DMS53 (cell line): Measurements from ENCODE around the gene TFB1M.

Source experiments
- DNase-seq: peaks from one replicate; lab custom pipeline; 2025; lab: John Stamatoyannopoulos, UW

Gene TFB1M

DNA sequence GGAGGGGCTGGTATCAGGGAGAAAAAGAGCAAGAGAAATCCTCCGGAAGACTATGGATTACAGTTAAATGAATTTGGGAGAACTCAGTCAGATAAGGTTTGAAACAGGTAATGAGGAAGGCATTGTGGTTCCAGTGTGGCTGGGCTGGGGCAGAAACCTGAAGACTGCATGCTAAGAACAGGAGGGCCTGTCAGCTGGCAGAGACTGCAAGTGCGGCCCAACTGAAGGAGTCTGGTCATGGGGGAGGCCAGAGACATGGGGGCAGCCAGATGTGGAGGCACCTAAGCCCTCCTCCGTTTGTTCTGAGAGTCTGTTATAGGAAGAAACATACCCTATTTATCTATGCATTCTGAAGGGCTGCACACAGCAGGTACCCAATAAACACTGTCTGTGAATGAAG lies 16.6 kb downstream of the TFB1M start:
- DNase-seq = no peak

DNA sequence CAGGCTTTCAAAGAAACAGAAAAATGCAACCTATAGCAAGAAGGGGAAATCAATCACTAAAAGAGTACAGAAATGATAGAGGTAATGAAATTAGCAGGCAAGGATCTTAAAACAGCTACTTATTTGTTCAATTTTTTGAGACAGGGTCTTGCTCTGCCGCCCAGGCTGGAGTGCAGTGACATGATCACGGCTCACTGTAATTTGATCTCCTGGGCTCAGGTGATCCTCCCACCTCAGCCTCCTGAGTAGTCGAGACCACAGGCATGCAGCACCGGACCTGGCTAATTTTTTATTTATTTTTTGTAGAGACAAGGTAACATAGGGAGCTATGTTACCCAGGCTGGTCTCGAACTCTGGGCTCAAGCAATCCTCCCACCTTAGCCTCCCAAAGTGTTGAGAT lies 21.6 kb downstream of the TFB1M start:
- no peak for DNase-seq

DNA sequence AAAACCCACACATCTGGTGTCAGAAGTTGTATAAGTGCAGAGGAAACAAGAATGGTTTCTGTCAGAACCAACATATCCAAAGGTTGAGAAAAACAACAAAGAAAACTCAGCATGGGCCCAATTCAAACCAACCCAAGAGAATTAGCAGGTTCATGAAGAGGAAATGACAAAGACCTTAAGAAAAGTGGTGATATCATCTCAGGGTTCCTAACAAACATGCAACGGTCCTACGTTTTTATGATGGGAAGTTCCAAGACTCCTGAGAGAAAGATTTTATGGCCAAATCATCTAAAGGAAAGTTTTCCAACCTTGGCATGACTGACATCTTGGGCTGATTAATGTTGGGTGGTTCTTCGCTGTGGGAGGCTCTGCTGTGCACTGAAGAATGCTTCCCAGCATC lies 23.0 kb downstream of the TFB1M start:
- no peak for DNase-seq

DNA sequence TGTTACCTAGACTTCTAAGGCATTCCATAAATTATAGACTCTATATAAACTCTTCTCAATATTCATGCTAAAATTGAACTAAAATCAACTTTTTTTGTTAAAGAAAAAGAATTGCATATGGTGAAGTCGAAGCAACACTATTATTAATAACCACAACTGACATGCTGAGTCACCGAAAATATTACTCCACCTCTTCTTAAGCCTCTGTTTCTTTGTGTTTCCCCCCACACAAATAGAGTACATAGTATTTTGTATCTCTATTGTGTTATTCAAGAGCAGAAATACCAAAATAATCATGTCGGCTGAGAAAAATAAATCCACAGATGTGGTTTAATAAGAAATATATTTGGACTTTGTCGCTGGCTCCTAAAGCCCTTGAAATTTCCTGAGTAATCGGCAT lies 23.8 kb downstream of the TFB1M start:
- DNase-seq = no peak

DNA sequence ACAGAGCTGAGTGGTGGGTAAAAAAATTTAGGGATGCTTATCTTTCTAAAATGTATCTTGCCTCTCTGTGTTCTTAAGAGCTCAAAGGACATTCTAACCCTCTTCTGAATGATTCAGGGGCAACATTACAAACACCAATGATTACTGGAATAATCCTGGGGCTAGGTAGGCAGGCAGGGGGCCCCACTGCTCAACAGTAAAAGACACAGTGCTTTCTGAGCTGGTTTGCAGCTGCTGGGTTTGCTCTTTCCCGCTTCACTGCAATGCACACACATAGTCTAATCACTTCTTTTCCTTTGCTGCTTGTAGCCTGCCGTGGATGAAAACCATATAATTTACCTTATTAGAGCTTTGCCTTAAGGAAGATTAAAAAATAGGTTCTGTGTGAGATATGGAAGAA lies 26.5 kb downstream of the TFB1M start:
- DNase-seq = peak; percentile 79

DNA sequence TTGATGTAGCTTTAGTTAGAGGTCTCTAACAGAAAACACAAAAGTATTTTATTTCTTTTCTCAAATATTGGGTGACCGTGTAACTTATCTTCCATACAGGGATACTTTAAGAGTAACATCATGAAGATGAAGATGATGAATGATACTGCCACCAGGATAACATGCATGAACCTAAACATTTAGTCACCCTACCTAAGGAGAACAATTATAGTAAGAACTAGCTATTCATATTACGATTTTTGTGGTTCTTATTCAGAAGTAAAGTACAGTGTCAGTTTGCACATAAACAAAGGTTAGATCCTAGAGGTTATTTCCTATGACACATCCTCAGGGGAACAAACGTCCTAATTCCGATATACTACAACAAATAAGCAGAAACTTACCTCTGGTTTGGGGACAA lies 29.5 kb downstream of the TFB1M start:
- no peak for DNase-seq

DNA sequence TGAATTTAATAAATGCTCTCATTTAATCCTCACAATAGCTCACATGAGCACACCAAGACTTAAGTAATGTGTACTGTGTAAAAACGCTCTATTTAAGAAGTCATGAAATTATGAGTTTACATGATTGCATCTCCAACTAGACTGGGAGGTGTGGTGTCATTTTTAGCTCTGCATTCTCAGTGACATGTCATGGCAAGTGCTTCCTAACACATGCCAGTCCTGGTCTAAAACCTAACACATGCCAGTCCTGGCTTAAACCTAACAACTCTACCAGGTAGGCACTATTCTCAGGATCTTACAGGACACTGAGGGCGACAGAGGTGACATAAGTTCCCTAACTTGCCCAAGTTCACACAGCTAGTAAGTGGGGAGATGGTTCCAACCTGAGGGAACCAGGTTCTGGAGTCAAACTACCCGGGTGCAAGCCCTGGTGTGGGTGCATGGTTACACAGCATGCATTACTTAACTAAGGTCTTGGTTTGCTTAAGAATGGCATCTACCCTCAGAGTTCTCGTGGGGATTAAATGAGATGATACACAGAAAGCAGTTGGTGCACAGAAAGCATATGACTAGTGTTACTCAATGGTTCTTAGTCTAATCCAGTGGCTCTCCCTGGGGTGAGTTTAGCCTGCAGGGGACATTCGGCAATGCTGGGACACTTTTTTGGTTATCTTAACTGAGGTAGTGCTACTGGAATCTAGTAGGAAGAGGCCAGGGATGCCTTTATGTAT lies 35.8 kb downstream of the TFB1M start:
- DNase-seq = no peak

DNA sequence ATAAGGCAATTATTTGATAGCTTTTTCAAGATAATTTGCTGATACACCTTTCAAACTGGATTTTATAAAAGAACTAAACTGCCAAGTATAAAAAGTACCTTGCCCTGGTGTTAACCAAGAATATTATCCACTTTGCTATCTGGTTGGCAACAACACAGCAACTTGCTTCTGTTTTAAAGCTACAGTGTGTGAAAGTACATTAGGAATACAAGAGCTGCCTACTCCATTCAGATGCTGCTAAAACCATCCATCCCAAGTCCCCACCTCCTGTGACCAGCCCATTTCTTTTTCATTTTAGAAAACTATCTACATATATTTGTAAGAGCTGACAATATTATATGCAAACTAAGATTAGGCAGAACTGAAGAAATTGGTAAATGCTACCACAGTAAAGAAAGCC lies 37.6 kb downstream of the TFB1M start:
- no peak for DNase-seq

DNA sequence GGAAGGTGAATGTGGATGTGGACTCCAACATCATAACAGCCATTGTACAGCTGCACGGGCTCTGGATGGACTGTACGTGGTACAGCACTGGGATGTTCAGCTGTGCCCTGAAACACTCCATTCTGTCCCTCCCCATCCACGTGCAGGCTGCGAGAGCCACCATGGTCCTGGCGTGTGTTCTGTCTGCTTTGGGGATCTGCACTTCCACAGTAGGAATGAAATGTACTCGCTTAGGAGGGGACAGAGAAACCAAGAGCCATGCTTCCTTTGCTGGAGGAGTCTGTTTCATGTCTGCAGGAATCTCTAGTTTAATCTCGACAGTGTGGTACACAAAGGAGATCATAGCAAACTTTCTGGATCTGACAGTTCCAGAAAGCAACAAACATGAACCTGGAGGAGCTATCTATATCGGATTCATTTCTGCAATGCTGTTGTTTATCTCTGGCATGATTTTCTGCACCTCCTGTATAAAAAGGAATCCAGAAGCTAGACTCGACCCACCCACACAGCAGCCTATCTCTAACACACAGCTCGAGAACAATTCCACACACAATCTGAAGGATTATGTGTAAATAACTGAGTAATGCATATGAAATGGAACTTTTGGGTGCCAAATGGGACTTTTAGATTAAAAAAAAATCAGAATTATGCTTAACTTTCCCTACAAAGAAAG lies 38.3 kb downstream of the TFB1M start:
- DNase-seq = no peak

DNA sequence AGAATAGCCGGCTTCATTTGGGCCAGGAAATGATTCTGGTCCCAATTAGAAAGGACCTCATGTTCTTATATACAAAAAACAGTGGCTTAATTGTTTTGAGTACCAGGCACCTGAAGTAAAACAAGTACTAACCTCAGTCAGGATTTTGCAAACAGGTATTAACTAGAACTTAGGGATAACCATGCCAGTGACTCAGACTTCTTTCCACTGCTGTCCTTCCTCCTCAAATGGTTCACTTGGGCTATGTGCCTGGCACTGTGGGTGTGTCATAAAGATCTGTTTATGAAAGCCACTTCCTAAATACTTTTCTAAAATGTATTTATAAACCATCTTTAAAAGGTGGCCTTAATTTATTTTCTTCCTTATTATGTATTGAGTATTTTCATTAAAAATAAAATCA lies 39.8 kb downstream of the TFB1M start:
- no peak for DNase-seq

DNA sequence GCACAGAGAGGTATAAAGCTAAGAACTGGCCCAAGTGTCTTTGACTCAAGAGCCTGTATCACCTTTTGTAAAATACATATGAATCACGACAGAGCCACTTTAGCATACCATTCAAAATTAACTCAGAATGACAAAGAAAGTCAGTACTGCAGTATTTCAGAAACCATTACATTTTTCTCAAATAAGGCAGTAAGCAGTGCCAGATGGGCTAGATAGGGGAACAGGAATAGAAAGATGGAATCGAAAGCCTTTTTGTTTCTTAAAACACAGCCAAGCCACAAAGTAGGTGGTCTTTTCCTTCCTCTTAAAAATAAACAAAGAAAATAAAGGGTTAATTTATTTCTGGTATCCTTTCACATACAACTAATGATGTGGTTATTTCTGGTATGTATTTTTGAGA lies 40.2 kb downstream of the TFB1M start:
- DNase-seq = no peak

DNA sequence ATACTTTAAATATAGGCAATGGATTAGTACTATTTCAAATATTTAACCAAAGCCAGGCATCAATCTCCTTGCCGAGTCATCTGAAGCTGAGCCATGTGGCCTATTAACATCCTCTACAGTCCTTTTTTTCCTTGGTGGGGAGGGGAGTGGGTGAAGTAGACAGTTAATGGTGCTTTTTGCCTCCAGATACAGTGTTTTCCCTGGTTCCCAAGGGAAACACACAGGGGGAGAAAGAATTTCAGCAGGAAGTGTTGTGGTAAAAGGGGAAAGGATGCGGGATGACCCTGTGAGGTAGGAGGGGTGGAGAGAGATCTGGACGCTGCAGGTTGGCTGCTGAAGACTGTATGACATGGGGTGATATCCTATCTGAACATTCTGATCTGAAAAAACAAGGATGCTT lies 40.9 kb downstream of the TFB1M start:
- peak; percentile 35 for DNase-seq

DNA sequence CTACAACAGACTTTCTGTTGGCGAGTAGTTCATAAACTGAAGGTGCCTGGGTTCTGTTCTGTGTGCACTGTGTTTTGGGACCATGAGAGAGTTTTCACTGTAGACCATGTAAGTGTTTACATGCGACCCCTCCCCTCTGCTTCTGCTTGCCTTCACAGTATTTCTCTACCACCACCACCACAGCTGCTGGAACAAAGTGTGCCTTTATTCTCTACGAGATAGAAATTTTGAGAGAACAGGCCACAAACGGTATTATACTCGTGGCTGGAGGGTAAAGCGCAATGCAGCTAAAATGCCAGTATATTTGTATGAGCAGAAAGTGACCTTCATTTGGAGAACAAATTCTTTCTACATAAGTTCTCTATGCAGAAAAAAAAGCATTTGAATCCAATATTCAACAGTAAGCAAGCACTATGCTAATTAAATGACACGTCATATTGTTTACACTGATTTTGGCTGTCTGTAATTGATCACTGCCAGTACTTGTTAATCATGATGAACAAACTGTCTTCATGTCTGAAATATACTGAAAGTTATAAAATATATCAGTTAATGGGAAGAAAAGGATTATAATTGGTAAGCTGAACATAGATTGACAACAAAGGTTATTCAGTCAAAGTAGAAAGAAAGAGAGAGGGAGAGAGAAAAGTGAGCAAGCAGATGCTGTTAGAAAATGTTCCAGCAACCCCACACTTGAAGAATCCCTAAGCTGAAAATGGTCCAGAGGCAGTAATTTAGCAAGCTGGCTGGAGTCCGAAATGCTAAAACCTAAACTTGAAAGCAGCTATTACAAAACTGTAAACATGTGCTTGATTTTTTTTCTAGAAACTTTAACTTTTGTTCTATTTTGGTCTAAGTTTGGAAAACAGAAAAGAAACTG lies 41.7 kb downstream of the TFB1M start:
- no peak for DNase-seq

DNA sequence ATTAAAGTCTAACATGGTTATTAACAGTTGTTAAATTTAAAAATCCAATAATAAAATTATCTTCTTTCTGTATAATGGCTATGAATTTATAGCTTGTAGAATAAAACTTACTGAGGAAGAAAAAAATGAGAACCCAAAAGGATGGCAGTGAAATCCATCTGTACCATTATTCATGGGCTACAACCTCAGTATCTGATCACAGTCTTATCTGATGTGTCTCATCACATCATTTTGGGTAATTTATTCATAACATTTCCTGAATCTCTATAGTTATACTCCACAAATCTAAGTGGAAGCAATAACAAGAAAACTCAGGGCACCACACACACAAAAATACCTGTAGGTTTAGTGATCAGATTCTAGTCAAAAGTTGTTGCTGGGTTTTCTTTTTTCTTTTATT lies 43.1 kb downstream of the TFB1M start:
- DNase-seq = no peak

DNA sequence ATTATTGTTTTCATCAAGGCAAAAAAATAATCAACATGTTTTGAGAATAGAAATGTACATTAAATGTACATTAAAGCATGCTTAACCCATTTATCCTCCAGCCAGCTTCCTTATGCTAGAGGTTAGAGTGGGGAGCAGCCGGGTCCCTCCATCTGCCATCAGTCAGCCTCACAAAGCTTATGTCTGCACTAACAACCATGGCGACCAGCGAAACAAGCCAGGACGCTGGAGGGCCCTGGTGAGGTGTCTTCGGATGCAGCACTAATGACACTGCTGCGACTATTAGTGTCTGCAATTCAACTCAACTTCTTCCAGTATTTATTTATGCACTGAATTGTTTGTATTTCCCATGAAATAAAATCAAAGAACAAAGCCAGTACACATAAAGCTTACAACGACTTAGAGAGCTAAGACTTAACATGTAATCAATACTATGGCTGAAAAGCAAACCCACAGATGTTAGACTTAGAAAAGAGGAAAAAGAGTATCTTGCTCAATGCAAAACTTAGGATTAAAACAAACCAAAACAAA lies 43.7 kb downstream of the TFB1M start:
- DNase-seq = no peak

DNA sequence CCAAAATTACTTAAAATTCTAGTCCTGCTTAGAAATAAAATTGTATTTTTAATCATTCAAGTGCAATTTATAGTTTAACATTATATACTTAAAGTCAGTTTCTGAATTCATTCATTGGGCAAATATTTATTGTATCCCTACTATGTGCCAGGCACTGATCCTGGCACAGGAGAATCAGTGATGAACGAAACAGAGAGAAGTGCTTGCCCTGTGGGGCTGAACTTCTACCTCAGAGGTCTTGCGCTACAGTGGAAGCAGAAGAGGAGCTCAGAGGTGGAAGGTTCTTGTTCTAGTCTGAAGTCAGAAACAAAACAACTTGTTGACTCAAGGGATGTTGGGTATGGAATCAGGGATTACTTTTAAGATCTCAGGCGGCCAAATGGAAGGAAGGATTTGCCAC lies 44.5 kb downstream of the TFB1M start:
- no peak for DNase-seq

DNA sequence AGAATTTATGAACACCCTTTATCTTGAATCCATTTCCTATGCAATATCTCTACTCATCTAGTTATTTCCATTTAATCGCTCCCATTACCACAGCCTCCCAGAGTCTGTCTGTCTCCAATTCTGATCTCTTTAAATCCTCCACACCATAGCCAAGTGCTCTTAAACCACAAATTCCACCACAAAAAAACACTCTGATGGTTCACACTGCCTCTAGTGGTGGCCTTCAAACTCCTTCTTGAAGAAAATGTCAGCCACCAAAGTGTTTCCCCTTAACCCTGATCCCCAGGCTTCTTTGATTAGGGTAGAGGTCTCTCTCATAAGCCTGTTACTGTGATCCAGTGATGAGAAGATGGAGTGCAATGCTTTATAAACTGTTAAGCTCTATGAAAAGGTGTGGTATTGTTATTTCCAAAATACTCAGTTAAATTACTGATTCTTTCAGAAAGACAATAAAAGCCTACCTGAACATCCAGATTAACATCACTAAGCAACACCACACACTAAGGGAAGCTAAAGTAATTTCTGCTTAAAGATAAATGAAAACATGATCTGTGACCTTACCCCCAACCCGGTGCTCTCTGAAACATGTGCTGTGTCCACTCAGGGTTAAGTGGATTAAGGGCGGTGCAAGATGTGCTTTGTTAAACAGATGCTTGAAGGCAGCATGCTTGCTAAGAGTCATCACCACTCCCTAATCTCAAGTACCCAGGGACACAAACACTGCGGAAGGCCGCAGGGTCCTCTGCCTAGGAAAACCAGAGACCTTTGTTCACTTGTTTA lies 46.0 kb downstream of the TFB1M start:
- DNase-seq = peak; percentile 47

DNA sequence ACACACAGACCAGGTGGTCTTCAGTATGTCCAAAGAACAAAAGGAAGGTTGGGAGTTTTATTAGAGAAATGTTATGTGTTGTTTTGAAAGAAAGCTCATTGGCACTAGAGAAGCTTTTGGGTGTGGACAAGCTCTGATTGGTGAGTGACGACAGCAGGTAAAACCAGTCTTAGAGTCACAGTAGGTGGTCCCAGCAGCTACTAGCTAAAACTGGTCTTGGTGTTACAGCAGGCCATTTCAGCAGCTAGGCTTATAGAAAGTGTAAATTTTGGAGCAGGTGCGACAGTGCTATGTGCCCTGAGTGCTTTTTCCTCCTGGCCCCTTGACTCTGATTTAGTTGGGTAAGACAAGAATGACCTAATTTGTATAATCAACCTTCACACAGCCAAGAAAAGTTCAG lies 46.9 kb downstream of the TFB1M start:
- DNase-seq = no peak

DNA sequence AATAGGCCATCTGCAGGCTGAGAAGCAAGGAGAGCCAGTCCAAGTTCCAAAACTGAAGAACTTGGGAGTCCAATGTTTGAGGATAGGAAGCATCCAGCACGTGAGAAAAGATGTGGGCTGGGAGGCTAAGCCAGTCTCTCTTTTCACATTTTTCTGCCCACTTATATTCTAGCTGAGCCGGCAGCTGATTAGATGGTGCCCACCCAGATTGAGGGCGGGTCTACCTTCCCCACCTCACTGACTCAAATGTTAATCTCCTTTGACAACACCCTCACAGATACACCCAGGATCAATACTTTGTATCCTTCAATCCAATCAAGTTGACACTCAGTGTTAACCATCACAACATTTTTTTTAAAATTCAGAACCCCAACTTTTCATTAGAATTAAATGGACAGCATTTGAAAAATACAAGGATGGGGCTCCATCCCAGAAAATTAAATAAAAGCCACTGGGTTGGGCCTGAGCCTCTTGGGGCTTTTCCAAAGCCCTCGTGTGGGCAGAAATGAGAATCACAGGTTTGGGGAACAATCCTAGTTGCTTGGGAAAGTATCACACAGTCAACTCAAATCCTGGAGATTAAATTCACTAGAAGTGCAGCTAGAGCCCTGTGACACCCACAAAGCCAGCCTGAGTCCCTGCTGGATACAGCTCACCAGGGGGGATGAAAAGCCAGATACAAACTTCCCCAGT lies 48.3 kb downstream of the TFB1M start:
- DNase-seq = no peak

DNA sequence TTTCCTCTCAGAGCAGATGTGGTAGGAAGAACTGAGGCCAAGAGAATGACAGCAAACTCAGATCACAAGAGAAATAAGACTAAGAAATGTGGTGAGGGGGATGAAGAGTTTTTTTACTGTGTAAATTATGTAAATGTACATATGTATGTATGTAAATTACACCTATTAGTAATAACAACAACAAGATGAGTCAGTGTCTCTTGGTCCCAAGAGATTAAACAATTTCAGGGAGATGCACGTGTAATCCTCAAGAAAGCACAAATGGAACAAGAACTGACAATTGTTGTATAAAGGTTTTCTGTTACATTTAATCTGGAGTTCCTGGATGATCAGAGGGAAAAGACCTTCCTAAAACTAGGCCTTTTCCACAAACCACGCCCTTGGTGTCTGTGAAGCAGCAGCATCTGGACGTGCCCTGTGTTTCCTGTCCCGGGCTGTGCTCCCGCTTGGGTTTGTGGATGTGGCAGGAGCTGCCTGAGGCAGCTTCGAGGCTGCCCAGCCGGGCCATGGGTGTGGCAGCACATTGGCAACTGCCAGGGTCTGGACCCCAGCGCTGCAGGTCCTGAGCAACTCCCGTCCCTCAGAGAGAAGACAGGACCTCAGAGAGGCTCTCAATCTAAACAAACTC lies 49.5 kb downstream of the TFB1M start:
- no peak for DNase-seq
